ENCODE data around the gene GNE.
"Not testable (repeated sequence)": the region's sequence is repeated elsewhere in the genome, so short reads cannot be mapped to it uniquely, and the experiment has no call there.

The GNE gene

DNA sequence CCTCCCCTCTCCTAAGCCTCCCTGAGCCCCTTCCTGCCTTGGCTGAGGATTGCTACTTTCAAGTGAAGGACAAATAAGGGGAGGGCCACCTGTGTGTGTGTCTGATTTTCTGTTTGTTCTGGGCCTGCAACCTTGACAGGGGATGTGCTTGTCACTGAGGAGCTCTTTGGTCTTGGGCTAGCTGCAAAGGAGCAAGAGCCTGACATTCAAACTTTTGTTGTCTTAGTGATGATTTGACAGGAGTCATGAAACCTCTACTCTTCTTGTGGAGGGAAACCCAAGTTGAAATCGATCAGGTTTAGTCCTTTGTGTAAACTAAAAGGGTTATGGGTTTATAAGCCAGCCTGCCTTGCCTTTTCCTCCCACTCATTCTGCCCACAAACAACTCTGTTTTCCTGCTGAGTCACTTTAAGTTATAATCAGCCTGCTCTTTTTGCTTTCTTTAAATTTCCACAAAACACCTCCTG lies 50.7 kb downstream of the GNE start:
- no peak for DNase-seq (ENCODE audit: low read depth in 2 of 2)

GRCh38 chr9:36207016-36207415 lies 51.2 kb downstream of the GNE start:
- no peak for DNase-seq (ENCODE audit: low read depth in 2 of 2)

DNA sequence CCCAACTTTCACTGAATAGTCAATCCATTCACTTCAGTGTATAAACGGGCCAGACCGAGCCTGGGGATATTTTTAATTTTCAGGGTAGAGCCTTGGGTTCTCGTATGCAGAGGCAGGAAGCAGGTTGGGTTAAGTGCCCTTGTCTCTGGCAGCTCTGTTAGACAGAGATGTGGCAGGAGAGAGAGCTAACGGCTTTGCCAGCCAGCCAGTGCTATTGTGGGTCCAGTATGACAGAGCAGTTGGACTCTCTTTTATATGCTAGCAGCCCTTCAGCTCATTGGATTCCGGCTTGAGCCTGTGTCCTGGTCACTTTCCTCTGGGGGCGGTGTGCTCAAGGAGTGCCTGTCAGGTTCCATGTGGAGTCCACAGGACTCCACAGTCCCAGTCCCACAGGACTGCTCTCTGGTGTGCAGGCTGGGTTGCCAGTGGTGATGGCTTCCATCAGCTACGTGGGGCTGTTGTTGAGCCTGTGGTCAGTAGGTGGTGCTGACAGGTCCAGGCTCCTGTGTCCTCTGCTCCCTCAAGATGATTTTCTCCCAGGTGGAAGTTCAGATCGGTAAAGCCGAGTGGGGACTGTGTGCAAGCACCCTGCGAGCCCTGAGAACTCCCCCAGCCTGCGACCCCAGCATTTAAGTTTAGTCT lies 53.2 kb downstream of the GNE start:
- DNase-seq (ENCODE audit: low read depth in 2 of 2) = no peak

DNA sequence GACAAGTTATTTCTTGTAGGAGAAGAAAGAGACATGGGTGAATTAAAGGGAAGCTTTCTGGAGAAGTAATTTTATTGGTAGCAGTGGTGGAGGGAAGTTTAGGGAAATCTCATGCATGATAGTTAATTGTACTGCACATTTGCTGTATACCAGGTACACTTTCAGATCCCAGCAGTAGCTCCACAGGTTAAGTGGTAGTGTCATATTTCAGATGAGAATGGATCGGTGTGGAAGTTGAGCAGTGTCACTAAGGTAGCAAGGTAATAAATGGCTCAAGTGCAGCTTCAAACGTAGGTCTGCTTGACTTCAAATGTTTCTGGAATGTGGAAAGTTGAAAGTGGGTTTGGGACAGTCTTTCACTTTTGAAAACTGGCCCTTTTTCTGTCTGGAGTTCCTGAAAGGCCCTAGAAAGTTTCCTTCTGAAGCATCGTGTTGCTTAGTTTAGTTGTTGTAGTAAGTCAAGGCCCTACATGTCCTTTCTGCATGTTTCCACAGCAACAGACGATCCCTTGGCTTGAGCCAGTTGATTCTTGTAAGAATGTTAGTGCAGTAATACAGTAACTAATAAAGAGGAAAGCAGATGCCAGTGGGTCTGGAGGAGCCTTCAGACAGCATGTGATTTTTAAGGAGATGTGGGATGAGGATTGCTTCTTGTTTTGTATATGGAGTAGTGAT lies 63.8 kb downstream of the GNE start:
- no peak for DNase-seq (ENCODE audit: low read depth in 2 of 2)

- DNase-seq (ENCODE audit: low read depth in 2 of 2) = no peak
Measured at GRCh38 chr9:36193023-36193422, 65.2 kb downstream of the GNE start.

GRCh38 chr9:36192196-36192595 lies 66.1 kb downstream of the GNE start:
- no peak for DNase-seq (ENCODE audit: low read depth in 2 of 2)

DNA sequence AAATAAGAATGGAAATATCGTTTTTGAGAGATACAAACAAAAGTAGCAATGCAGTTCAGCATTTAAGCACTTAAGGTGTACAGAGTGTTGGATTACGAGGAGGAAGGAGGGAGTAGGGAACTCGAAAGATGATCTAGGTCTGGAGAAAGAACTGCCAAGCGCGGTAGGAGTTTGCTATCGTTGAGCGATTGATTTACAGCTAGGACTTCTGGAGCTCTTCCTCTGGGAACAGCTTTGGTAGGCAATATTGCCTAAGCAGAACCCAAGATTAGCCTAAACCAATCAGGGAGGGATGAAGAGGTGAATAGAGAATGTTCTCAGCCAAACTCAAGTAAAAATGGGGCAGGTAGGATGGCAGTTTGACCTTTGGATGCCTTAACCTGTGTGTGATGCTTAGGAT lies 66.6 kb downstream of the GNE start:
- no peak for DNase-seq (ENCODE audit: low read depth in 2 of 2)

DNA sequence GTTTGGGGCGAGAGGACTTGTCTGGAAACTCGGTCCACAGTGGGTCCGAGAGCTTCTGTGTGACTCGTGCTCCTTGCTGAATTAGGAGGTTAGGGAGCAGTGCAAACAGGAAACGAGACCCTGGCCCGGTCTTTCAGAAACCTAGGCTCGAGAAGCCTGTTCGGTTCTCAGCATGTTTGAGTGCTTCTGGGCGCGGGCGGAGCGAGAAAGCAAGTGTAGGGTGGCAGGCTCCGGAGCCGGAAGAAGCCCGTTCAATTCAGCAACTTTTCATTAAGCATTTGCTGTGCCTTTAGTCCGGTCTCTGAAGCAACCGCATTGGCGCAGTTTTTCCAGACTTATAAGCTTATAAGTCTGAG lies 67.0 kb downstream of the GNE start:
- DNase-seq (ENCODE audit: low read depth in 2 of 2) = peak; percentile 16 to 28

DNA sequence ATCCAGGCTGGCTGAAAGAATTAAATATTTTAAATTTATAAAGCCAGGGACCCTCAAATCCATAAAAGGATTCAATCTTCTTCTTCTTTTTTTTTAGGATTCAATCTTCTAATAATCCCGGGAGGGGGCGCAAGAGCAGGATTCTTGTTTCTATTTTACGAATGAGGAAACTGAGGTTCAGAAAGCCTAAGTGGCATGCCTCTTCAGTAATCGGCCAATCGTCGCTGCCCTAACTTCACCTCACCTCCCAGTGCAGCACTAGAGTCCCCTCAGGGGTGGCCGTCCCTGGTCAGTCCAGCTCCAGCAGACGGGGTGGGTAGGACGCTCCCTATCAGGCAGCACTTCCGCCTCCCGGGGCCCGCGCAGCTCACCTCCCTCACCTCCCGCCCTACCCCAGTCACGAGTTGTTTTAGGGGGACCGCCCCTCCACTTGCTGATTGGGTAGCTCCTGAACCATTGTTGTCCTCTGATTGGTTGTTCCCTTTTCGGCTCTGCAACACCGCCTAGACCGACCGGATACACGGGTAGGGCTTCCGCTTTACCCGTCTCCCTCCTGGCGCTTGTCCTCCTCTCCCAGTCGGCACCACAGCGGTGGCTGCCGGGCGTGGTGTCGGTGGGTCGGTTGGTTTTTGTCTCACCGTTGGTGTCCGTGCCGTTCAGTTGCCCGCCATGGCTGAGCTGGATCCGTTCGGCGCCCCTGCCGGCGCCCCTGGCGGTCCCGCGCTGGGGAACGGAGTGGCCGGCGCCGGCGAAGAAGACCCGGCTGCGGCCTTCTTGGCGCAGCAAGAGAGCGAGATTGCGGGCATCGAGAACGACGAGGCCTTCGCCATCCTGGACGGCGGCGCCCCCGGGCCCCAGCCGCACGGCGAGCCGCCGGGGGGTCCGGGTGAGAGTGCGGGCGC lies 67.6 kb downstream of the GNE start, which contains the start of gene CLTA:
Gene CLTA, plus strand, starts transcription at position 534 of the 902 bp plus-strand sequence. Its CDS starts 136 bp downstream, at position 670.
- DNase-seq (ENCODE audit: low read depth in 2 of 2) = peak; percentile 89 to 91

DNA sequence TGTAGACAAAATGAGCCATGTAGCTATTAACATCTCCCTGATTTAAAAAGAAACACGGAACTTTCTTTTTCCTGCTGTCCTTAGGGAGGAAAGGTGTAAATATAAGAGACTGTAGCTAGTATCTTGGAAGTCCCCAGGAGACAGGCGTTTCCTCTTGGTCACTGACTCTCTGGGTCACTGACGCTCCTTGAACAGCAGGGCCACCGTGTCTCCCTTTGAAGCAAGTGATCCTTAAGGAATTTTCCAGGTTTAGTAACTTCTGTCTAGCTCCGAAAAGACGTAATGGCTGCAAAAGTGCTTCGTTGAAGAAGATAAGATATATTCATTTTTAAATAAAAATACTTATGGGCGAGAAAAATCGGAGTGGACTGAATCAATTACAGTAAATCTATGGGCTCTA lies 68.3 kb downstream of the GNE start:
- DNase-seq (ENCODE audit: low read depth in 2 of 2) = no peak

GRCh38 chr9:36188212-36188611 lies 70.0 kb downstream of the GNE start:
- no peak for DNase-seq (ENCODE audit: low read depth in 2 of 2)

- DNase-seq (ENCODE audit: low read depth in 2 of 2) = no peak
Measured at GRCh38 chr9:36187414-36187813, 70.8 kb downstream of the GNE start.

GRCh38 chr9:36180243-36180642 lies 78.0 kb downstream of the GNE start:
- DNase-seq (ENCODE audit: low read depth in 2 of 2) = not testable (repeated sequence)

DNA sequence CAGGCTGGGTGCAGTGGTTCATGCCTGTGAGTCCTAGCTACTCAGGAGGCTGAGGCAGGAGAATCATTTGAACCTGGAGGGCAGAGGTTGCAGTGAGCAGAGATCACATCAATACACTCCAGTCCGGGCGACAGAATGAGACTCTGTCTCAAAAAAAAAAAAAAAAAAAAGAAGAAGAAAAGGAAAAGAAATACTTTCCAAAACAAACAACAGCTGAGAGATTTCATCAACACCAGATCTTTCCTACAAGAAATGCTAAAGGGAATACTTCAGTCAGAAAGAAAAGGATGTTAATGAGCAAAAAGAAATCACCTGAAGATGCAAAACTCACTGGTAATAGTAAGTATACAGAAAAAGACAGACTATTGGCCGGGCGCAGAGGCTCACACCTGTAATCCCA lies 80.7 kb downstream of the GNE start:
- DNase-seq (ENCODE audit: low read depth in 2 of 2) = no peak

DNA sequence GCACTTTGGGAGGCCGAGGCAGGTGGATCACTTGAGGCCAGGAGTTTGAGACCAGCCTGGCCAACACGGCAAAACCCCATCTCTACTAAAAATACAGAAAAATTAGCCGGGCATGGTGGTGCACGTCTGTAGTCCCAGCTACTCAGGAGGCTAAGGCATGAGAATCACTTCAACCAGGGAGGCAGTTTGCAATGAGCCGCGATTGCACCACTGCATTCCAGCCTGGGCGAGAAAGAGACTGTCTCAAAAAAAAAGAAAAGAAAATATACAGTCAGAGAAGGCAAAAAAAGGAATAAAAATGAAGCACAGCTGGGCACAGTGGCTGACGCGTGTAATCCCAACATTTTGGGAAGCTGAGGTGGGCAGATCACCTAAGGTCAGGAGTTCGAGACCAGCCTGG lies 81.8 kb downstream of the GNE start:
- DNase-seq (ENCODE audit: low read depth in 2 of 2) = not testable (repeated sequence)

DNA sequence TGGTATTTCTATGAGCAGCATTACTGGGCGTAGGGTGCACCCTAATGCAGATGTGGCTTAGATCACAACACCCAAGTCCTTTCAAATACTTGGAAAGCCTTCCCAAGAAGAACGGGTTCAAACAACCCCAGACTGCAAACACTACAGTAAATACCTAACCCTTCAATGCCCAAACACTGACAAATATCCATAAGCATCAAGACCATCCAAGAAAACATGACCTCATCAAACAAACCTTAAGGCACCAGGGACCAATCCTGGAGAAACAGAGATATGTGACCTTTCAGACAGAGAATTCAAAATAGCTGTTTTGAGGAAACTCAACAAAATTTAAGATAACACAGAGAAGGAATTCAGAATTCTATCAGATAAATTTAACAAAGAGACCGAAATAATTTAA lies 83.0 kb downstream of the GNE start:
- not testable (repeated sequence) for DNase-seq (ENCODE audit: low read depth in 2 of 2)

- no peak for DNase-seq (ENCODE audit: low read depth in 2 of 2)
Measured at GRCh38 chr9:36174731-36175130, 83.5 kb downstream of the GNE start.

GRCh38 chr9:36174271-36174670 lies 84.0 kb downstream of the GNE start:
- no peak for DNase-seq (ENCODE audit: low read depth in 2 of 2)

DNA sequence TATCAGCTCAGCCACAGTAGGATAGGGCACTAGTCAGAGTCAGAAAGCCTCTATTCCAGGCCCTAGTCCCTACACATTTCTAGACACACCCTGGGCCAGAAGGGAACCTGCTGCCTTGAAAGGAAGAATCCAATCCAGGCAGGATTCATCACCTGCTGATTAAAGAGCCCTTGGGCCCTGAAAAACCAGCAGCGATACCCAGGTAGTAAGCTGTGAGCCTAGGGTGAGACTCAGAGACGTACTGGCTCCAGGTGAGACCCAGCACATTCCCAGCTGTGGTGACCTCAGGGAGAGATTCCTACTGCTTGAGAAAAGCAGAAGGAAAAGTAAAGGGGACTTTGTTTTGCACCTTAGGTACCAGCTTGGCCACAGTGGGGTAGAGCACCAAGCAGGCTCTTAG lies 84.4 kb downstream of the GNE start:
- no peak for DNase-seq (ENCODE audit: low read depth in 2 of 2)

GRCh38 chr9:36170531-36170930 lies 87.7 kb downstream of the GNE start:
- DNase-seq (ENCODE audit: low read depth in 2 of 2) = no peak

GRCh38 chr9:36169708-36170107 lies 88.5 kb downstream of the GNE start:
- DNase-seq (ENCODE audit: low read depth in 2 of 2) = no peak

- no peak for DNase-seq (ENCODE audit: low read depth in 2 of 2)
Measured at GRCh38 chr9:36169166-36169565, 89.1 kb downstream of the GNE start, which contains the start of gene CCIN. Gene CCIN, plus strand, starts transcription at chr9:36169388. Its CDS starts 115 bp downstream, at chr9:36169503.

All from stimulated activated CD8-positive, alpha-beta memory T cell treated with anti-CD3 and anti-CD28 coated beads, Interleukin-2, amount 100 ng/mL, for 48 hours (primary cell).